Astrocyte of the spinal cord (primary cell): ENCODE data around the gene BCL2.

Source experiments
- DNase-seq: peaks from one replicate; pipeline ENCODE4 v3.0.0; 2011; ENCODE audit warnings: low read depth, low spot score
- H3K4me3 ChIP-seq: 2 replicates; pipeline ENCODE4 v1.5.1; 2011; ENCODE audit warnings: low read depth, mild to moderate bottlenecking, low read length, moderate library complexity
- in situ Hi-C: cut with HindIII; loops from 2 replicates; pipeline ENCODE4 v1.10.0; 2017; ENCODE audit warnings: low sequenced_read_pairs
- TF ChIP-seq, protein P1 (sequence below): IDR thresholded peaks from 2 replicates; pipeline ENCODE4 v1.5.1; 2012; ENCODE audit warnings: low read depth, mild to moderate bottlenecking, low read length, inconsistent platforms

BCL2 gene

DNA sequence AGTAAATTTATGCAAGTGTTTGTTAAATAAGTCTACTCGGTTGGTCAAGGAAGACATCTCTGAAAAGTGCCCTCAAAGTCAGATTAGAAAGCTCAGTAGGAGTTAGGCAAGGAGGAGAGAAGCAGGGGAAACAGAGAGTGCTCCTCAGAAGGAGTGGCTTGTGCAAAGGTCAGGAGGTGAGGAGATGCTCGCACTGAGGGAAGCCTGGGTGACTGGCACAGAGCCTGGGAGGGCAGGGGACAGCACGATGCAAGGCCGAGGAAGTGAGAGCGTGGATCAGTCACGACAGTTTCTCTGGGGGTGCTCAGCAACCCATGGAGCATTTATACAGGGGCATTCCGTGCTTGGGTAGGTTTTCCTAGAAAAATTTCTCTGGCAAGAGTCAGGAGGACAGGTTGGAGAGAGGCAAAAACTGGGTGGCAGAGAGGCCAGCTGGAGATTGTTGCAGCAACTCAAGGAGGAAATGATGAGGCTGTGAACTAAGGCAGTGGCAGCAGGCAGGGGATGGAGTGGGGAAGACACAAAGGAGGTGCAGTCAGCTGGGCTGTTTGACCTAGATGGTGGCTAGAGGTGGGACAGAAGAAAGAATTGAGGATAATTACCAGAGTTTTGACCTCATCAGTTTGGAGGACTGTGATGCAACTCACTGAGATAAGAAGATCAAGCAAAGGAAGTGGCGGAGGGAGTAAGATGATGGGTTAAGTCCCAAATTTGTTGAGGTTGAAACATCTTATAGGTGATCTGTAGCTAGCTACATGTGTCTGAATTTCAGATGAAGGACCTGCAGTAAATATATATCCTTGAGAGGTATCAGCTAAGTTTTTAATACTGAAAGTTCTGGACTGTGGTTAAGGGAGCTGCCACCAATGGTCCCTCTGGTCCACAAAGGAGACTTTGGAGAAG lies 52.4 kb downstream of the BCL2 start:
- no peak overlapping the region for H3K4me3 ChIP-seq
- DNase-seq: no peak
- TF ChIP-seq, protein P1, sequence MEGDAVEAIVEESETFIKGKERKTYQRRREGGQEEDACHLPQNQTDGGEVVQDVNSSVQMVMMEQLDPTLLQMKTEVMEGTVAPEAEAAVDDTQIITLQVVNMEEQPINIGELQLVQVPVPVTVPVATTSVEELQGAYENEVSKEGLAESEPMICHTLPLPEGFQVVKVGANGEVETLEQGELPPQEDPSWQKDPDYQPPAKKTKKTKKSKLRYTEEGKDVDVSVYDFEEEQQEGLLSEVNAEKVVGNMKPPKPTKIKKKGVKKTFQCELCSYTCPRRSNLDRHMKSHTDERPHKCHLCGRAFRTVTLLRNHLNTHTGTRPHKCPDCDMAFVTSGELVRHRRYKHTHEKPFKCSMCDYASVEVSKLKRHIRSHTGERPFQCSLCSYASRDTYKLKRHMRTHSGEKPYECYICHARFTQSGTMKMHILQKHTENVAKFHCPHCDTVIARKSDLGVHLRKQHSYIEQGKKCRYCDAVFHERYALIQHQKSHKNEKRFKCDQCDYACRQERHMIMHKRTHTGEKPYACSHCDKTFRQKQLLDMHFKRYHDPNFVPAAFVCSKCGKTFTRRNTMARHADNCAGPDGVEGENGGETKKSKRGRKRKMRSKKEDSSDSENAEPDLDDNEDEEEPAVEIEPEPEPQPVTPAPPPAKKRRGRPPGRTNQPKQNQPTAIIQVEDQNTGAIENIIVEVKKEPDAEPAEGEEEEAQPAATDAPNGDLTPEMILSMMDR: no peak
- in situ Hi-C loops: no loop called here

DNA sequence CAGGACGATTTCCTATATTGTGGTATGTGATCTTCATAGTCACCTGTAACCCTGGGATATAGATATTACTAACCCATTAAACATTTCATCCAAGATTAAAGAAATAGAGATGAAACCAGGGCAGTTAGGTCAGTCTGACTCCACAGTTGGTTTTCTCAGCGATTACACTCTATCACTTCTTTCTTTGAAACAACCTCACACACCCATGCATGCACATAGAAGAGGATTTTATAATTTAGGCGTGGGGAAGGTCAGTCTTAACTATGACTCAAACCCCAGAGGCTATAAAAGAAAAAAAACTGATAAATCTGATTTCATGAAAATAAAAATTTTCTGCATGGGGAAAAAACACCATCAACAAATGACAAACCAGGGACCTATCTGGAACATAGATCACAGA lies 54.2 kb downstream of the BCL2 start:
- in situ Hi-C loops: no loop called here
- H3K4me3 ChIP-seq: no peak overlapping the region
- DNase-seq: no peak
- TF ChIP-seq, protein P1: no peak

DNA sequence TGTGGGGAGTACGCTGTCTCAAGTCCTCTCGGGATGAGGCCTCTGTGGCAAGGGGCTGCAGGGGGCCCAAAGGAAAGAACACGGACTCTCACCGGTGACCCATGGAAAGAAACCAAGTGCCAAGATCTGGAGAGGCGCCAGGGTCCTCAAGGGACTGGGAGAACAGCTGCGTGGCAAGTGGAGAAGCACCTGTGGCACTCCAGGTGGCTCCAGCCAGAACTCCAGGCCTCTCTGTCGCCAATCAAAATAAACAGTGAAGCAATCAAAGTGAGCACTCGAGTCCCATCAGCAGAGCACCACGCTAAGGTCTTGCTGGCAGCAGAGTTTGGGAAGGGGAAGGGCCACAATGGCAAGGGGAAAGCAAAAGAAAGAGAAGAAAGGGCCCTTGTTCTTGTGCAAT lies 54.7 kb downstream of the BCL2 start:
- no peak for DNase-seq
- in situ Hi-C loops: no loop called here
- TF ChIP-seq, protein P1: no peak
- H3K4me3 ChIP-seq: no peak overlapping the region

DNA sequence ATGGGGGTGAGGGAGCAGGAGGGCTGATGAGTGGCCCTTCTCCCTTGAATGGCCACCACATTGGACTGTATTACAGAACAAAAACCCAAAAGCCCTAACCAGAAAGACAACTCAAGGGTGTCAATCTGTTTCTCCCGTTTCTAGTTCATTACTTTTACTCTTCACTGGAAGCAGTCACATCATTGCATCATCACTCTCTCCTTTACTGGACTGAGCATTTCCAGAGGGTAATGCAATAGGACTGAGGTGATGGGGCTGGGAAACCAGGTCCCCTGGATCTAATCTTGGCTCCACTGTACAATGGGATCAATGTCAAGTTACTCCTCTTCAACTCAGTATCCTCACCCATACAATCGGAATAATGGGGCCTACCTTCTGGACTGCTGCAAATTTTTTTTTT lies 56.1 kb downstream of the BCL2 start:
- in situ Hi-C loops: no loop called here
- no peak overlapping the region for H3K4me3 ChIP-seq
- TF ChIP-seq, protein P1: no peak
- DNase-seq: no peak

DNA sequence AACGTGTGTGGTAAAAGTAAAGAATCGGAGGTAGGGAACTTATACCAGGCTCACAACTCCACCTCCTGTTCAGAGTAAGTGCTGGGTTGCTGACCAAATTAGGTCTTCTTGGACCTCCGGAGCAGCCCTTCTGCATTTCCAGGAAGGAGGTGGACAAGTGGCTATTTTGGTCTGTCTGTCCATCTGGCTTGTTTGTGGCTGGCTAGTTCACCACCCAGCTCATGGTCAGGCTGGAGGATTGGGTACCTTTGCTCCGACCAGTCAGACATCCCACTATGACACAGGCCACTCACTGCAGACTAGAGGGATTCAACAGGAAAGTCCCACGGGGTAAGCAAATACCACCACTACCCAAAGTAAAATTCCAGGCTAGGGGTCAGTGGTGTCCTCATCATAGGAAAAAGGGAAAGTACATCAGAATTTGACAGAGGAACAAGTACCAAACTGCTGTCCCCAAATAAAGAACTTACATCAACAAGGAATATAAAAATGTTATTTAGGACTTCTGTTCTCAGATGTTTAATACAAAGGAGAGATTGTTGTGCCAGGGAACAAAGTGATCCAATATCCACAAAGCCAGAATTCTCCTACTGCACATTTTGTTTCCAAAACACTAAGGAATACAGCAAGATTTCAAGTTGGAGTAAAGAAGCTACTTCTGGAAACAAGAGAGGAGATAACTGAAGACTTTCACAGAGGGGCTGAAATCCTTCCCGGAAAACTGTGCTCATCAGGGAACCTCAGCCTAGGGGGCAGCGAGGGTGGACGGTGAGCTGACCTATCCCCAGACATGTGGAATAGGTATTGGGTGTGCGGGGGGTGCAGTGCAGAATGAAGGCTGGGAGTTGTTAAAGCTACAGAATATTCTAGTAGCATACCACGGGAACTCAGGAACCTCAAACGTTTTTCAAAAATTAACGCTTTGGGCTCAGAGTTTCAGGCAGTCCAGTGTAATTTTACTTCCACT lies 56.9 kb downstream of the BCL2 start:
- no peak overlapping the region for H3K4me3 ChIP-seq
- in situ Hi-C loops: no loop called here
- TF ChIP-seq, protein P1: no peak
- DNase-seq: no peak

DNA sequence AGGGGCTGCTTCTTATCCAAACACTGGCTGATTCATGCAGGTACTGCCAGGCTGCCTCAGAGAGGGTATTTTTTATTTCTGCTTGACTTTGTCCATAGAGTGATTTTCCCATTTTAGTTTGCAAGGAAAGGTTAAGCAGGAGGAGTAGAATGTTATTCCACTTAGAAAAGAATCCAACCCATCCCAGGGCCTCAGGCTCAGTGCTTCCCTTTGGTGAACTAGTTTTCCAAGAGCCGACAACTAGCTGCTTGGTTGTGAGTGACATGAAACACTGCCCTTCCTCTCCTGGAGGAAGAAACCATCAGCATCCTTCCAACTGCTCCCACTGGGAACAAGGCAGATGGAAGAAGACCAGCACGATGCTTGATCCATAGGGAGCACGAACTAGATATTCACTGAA lies 58.5 kb downstream of the BCL2 start:
- in situ Hi-C loops: no loop called here

More for the DNA sequence above, 58.5 kb downstream of the BCL2 start:
- TF ChIP-seq, protein P1: no peak
- no peak for DNase-seq
- no peak overlapping the region for H3K4me3 ChIP-seq
